OCI-LY1 (cell line): ENCODE measurements around the gene ZBTB42.

Experiments
- H2AFZ ChIP-seq: fragments of 200-600 bp; sonication (generic), shearing (Covaris generic); 2 replicates; pipeline ENCODE4 v1.6.0; 2014; ENCODE audit warnings: antibody characterized with exemption, mild to moderate bottlenecking, low read length
- H3F3A ChIP-seq: fragments of 200-600 bp; sonication (generic), shearing (Covaris generic); 2 replicates; pipeline ENCODE4 v1.6.0; 2014; ENCODE audit warnings: mild to moderate bottlenecking, antibody characterized with exemption, low read length, moderate library complexity; ENCODE audit not compliant: insufficient read depth
- H3K27ac ChIP-seq: fragments of 200-600 bp; sonication (generic); 2 replicates; pipeline ENCODE4 v1.5.1; 2014; ENCODE audit warnings: low read length, mixed run types, mild to moderate bottlenecking, low read depth; ENCODE audit not compliant: poor library complexity, severe bottlenecking
- H3K27me3 ChIP-seq: fragments of 200-600 bp; sonication (generic); 2 replicates; pipeline ENCODE4 v1.6.0; 2014; ENCODE audit warnings: antibody characterized with exemption, mild to moderate bottlenecking, low read length, moderate library complexity; ENCODE audit not compliant: insufficient read depth
- H3K36me3 ChIP-seq: fragments of 200-600 bp; sonication (generic); 2 replicates; pipeline ENCODE4 v1.6.1; 2014; ENCODE audit warnings: mild to moderate bottlenecking, antibody characterized with exemption, low read length, moderate library complexity, mixed read lengths; ENCODE audit not compliant: insufficient read depth
- H3K4me1 ChIP-seq: fragments of 200-600 bp; sonication (generic); 2 replicates; pipeline ENCODE4 v1.5.1; 2014; ENCODE audit warnings: mild to moderate bottlenecking, low read length, moderate library complexity; ENCODE audit not compliant: insufficient read depth, severe bottlenecking
- H3K4me2 ChIP-seq: fragments of 200-600 bp; sonication (generic), shearing (Covaris generic); 2 replicates; pipeline ENCODE4 v1.6.1; 2014; ENCODE audit warnings: low read length
- H3K4me3 ChIP-seq: fragments of 200-600 bp; sonication (generic); 2 replicates; pipeline ENCODE4 v1.5.1; 2014; ENCODE audit warnings: low read length, low read depth, mild to moderate bottlenecking, mixed read lengths; ENCODE audit not compliant: poor library complexity, severe bottlenecking
- H3K79me2 ChIP-seq: fragments of 200-600 bp; shearing (Covaris generic); 2 replicates; pipeline ENCODE4 v1.6.1; 2016; ENCODE audit warnings: mixed run types, low read length, mixed read lengths; ENCODE audit not compliant: insufficient read depth
- H3K9ac ChIP-seq: fragments of 200-600 bp; sonication (generic), shearing (Covaris generic); 2 replicates; pipeline ENCODE4 v1.6.1; 2014; ENCODE audit warnings: mild to moderate bottlenecking, low read length, mixed read lengths
- H3K9me2 ChIP-seq: fragments of 200-600 bp; sonication (generic), shearing (Covaris generic); 2 replicates; pipeline ENCODE4 v1.6.1; 2014; ENCODE audit warnings: low read depth, mild to moderate bottlenecking, low read length, mixed read lengths
- H3K9me3 ChIP-seq: fragments of 200-600 bp; shearing (Covaris generic); 2 replicates; pipeline ENCODE4 v1.6.1; 2014; ENCODE audit warnings: low read length, mixed read lengths
- H4K20me1 ChIP-seq: fragments of 200-600 bp; sonication (generic), shearing (Covaris generic); 2 replicates; pipeline ENCODE4 v1.6.0; 2016; ENCODE audit warnings: mild to moderate bottlenecking, low read length; ENCODE audit not compliant: insufficient read depth
- CTCF ChIP-seq: fragments of 200-600 bp; sonication (generic), shearing (Covaris generic); IDR thresholded peaks from 2 replicates; pipeline ENCODE4 v1.5.1; 2017; ENCODE audit warnings: mild to moderate bottlenecking, antibody characterized with exemption, low read length, moderate library complexity, mixed read lengths
- EZH2 ChIP-seq: fragments of 200-600 bp; sonication (generic), shearing (Covaris generic); IDR thresholded peaks from 2 replicates; pipeline ENCODE4 v1.8.0; 2017; ENCODE audit warnings: borderline replicate concordance, mixed run types, mild to moderate bottlenecking, antibody characterized with exemption, low read length, moderate library complexity, mixed read lengths

ZBTB42 gene

GRCh38 chr14:104852280-104852663 lies 51.4 kb downstream of the ZBTB42 start:
- no peaks in the 10 kb centered on the region for H3K9me3 ChIP-seq
- H3K27me3 ChIP-seq = peaks cover 17% of the 10 kb centered on the region
- H3K79me2 ChIP-seq = no peaks in the 10 kb centered on the region
- no peaks in the 10 kb centered on the region for H3F3A ChIP-seq
- H3K36me3 ChIP-seq = no peaks in the 10 kb centered on the region
- H4K20me1 ChIP-seq = no peaks in the 10 kb centered on the region
- H3K4me2 ChIP-seq = no peak overlapping the region
- H3K9me2 ChIP-seq = no peaks in the 10 kb centered on the region
- TF ChIP-seq EZH2 (no peak), CTCF (no peak)
- H2AFZ ChIP-seq = no peak overlapping the region
- H3K4me1 ChIP-seq = no peaks in the 10 kb centered on the region
- no peak overlapping the region for H3K27ac ChIP-seq
- H3K9ac ChIP-seq = no peak overlapping the region
- no peak overlapping the region for H3K4me3 ChIP-seq
